ENCODE measurements around the gene DUSP28. TPM values are rescaled to one million over a fixed set of nuclear protein-coding genes. Genes with fewer than 3 reads are reported as not detected.

The DUSP28 gene
- total RNA-seq, 6 experiments from 2014 or later, result 3.1 to 5.0 (median 4.3) TPM

GRCh38 chr2:240588669-240589068 is 28.5 kb downstream of the DUSP28 start:
- TF ChIP-seq CTCF (IDR thresholded peaks at IDR 0.05), result no peak
- no peak overlapping the region for H3K27ac Mint-ChIP-seq
- H3K36me3 Mint-ChIP-seq (ENCODE audit: low read depth), result no peaks in the 10 kb centered on the region; the same call in 1 of the 2 replicates
- no peak for DNase-seq
- H3K27me3 Mint-ChIP-seq (ENCODE audit: insufficient read depth), result peaks cover 5% of the 10 kb centered on the region
- no peak overlapping the region; the same call in 1 of the 2 replicates for H3K4me3 Mint-ChIP-seq
- peaks cover 39% of the 10 kb centered on the region for H3K4me1 Mint-ChIP-seq (ENCODE audit: low read depth)
- no peaks in the 10 kb centered on the region for H3K9me3 Mint-ChIP-seq

GRCh38 chr2:240589375-240589774 is 29.2 kb downstream of the DUSP28 start:
- H3K36me3 Mint-ChIP-seq (ENCODE audit: low read depth), result no peaks in the 10 kb centered on the region; the same call in 1 of the 2 replicates
- H3K4me1 Mint-ChIP-seq (ENCODE audit: low read depth), result peaks cover 36% of the 10 kb centered on the region
- no peak overlapping the region for H3K27ac Mint-ChIP-seq
- no peak overlapping the region for H3K4me3 Mint-ChIP-seq
- H3K27me3 Mint-ChIP-seq (ENCODE audit: insufficient read depth), result peaks cover 5% of the 10 kb centered on the region
- DNase-seq, result no peak
- TF ChIP-seq CTCF (IDR thresholded peaks at IDR 0.05), result no peak
- H3K9me3 Mint-ChIP-seq, result no peaks in the 10 kb centered on the region

- Mint-ChIP-seq H3K4me1 (ENCODE audit: low read depth) (peaks cover 30% of the 10 kb centered on the region), H3K4me3 (no peak overlapping the region), H3K27me3 (ENCODE audit: insufficient read depth) (peaks cover 5% of the 10 kb centered on the region), H3K9me3 (no peaks in the 10 kb centered on the region), H3K27ac (no peak overlapping the region), H3K36me3 (ENCODE audit: low read depth) (no peaks in the 10 kb centered on the region; the same call in 1 of the 2 replicates)
- TF ChIP-seq CTCF (IDR thresholded peaks at IDR 0.05), result no peak
- no peak for DNase-seq
Measured at GRCh38 chr2:240589850-240590525, 29.8 kb downstream of the DUSP28 start.

- TF ChIP-seq CTCF (IDR thresholded peaks at IDR 0.05), result no peak
- H3K27ac Mint-ChIP-seq, result no peak overlapping the region
- H3K27me3 Mint-ChIP-seq (ENCODE audit: insufficient read depth), result peaks cover 5% of the 10 kb centered on the region
- peaks cover 28% of the 10 kb centered on the region for H3K4me1 Mint-ChIP-seq (ENCODE audit: low read depth)
- DNase-seq, result no peak
- H3K9me3 Mint-ChIP-seq, result no peaks in the 10 kb centered on the region
- no peaks in the 10 kb centered on the region; the same call in 1 of the 2 replicates for H3K36me3 Mint-ChIP-seq (ENCODE audit: low read depth)
- H3K4me3 Mint-ChIP-seq, result no peak overlapping the region
Measured at GRCh38 chr2:240590681-240591111, 30.5 kb downstream of the DUSP28 start.

DNA sequence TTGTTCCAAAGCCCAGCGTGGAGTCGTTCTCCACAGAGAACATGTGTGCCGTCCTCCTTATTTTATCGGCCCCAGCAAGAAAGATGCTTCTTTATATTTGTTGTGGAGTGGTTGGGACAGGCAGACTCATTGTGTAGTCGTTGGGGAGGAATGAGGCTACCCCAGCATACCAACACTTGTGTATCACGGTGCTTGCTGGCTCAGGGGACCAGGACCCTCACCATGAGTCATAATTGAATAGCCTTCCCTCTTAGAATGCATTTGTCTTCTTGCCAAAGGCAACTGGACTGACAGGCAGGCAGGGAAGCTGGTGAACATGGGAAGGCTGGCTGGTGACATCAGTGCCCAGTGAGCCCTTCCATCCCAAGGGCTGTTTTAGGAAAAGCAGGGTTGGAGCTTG is 31.1 kb downstream of the DUSP28 start:
- TF ChIP-seq CTCF (IDR thresholded peaks at IDR 0.05), result no peak
- DNase-seq, result peak; percentile 40
- H3K9me3 Mint-ChIP-seq, result no peaks in the 10 kb centered on the region
- no peaks in the 10 kb centered on the region; the same call in 1 of the 2 replicates for H3K36me3 Mint-ChIP-seq (ENCODE audit: low read depth)
- H3K4me3 Mint-ChIP-seq, result no peak overlapping the region
- H3K27me3 Mint-ChIP-seq (ENCODE audit: insufficient read depth), result peaks cover 1% of the 10 kb centered on the region; the same call in 1 of the 2 replicates
- peak overlapping the region; percentile 30; the same call in 1 of the 2 replicates for H3K27ac Mint-ChIP-seq
- H3K4me1 Mint-ChIP-seq (ENCODE audit: low read depth), result peaks cover 28% of the 10 kb centered on the region

Data from HFFc6 (cell line).